K562 (cell line): ENCODE data around the gene OR1S1. TPM values are rescaled to one million over a fixed set of nuclear protein-coding genes. Genes with fewer than 3 reads are reported as not detected.

ENCODE experiments used
- EWSR1 ChIP-seq: fragments of 450-650 bp; IDR thresholded peaks from 2 replicates; pipeline ENCODE4 v1.6.1; 2018; ENCODE audit warnings: borderline replicate concordance, mild to moderate bottlenecking, low read depth, moderate library complexity; ENCODE audit not compliant: partially characterized antibody
- GTF2B ChIP-seq: IDR thresholded peaks from 2 replicates; pipeline ENCODE4 v1.6.1; 2011; ENCODE audit not compliant: insufficient read length; ENCODE audit errors: extremely low read depth
- MAFF ChIP-seq: IDR thresholded peaks from 2 replicates; pipeline ENCODE4 v1.6.1; 2012; ENCODE audit warnings: low read length, improper control_type of control experiment
- MTA2 ChIP-seq: fragments of 450-650 bp; IDR thresholded peaks from 2 replicates; pipeline ENCODE4 v1.6.1; 2016; ENCODE audit warnings: low read depth
- NCOA4 ChIP-seq: fragments of 450-650 bp; IDR thresholded peaks from 2 replicates; pipeline ENCODE4 v1.6.1; 2018; ENCODE audit warnings: mild to moderate bottlenecking; ENCODE audit not compliant: partially characterized antibody
- ZNF561 ChIP-seq: fragments of 450-650 bp; formaldehyde crosslinking; conservative IDR thresholded peaks from 2 replicates; pipeline ENCODE4 v1.4.0; 2020; ENCODE audit warnings: mild to moderate bottlenecking, moderate library complexity
- ZNF639 ChIP-seq, 2 experiments: fragments of 200-800 bp in 1 of 2; sonication (Bioruptor generic) in 1 of 2; sonication (generic) in 1 of 2; formaldehyde crosslinking in 1 of 2; IDR thresholded peaks in 1 of 2; conservative IDR thresholded peaks in 1 of 2; 2 replicates each; pipeline versions ENCODE4 v1.5.0 to v1.6.1; 2016 to 2020; ENCODE audit warnings: missing compliant biosample characterization in 1 of 2, missing genetic modification characterization in 1 of 2, missing genetic modification reagents in 1 of 2
- ZNF740 ChIP-seq, 3 experiments: fragments of 200-800 bp in 1 of 3; sonication (Bioruptor generic) in 1 of 3; sonication (generic) in 1 of 3; formaldehyde crosslinking in 1 of 3; IDR thresholded peaks; 2 replicates each; pipeline versions ENCODE4 v1.6.1 to v1.8.0; 2016 to 2022; ENCODE audit warnings: mild to moderate bottlenecking in 2 of 3, missing compliant biosample characterization in 2 of 3, missing genetic modification characterization in 2 of 3, missing genetic modification reagents in 1 of 3
- polyA plus RNA-seq, 8 experiments: library from polyadenylated mRNA; depleted of rRNA in 4 of 8; stranded (reverse) in 5 of 8; unstranded in 3 of 8; fragments of >200 nt; fragmentation: Nextera tagmentation in 2 of 8; fragmentation: Illumina TruSeq in 1 of 8; extraction: Ambion mirVana in 2 of 8; extraction: Trizol in 1 of 8; gene quantifications; 2 replicates each; pipeline versions ENCODE4 v1.2.1 to v1.2.3, GENCODE V29; 2011 to 2014; ENCODE audit warnings: inconsistent platforms in 1 of 8, missing spikeins in 1 of 8
- total RNA-seq, 7 experiments: library from RNA; depleted of rRNA in 6 of 7; stranded (reverse); fragments of >200 nt in 6 of 7; fragmentation: Illumina TruSeq in 2 of 7; extraction: Trizol in 2 of 7; gene quantifications; 2 replicates each; pipeline versions ENCODE4 v1.2.1 to v1.2.3, GENCODE V29; 2011 to 2021; ENCODE audit warnings: low replicate concordance in 1 of 7

The OR1S1 gene
- total and polyA plus RNA-seq, 9 of the 15 experiments (the other 6 are each of a cell fraction or from before 2014, with no cell fraction given), result not detected

- TF ChIP-seq ZNF561 (CRISPR knock-in tag) (no peak), ZNF740 (CRISPR knock-in tag; IDR thresholded peaks at IDR 0.05) (no peak), ZNF740 (tag; IDR thresholded peaks at IDR 0.05) (no peak), ZNF639 (CRISPR knock-in tag; conservative IDR thresholded peaks at IDR 0.05 in 1 of 2, IDR thresholded peaks at IDR 0.05 in 1 of 2) (no peak), MAFF (no peak), NCOA4 (no peak), EWSR1 (no peak), GTF2B (no peak), MTA2 (no peak)
Measured at GRCh38 chr11:58243954-58244353, 31.4 kb downstream of the OR1S1 start (continued).
